NCI-H2171 treated with DMSO at 0.1 percent for 48 hours (cell line): Measurements from ENCODE around the gene RTBDN.

Experiments used
- DNase-seq: peaks from one replicate; lab custom pipeline; 2025; lab: John Stamatoyannopoulos, UW

Gene RTBDN

DNA sequence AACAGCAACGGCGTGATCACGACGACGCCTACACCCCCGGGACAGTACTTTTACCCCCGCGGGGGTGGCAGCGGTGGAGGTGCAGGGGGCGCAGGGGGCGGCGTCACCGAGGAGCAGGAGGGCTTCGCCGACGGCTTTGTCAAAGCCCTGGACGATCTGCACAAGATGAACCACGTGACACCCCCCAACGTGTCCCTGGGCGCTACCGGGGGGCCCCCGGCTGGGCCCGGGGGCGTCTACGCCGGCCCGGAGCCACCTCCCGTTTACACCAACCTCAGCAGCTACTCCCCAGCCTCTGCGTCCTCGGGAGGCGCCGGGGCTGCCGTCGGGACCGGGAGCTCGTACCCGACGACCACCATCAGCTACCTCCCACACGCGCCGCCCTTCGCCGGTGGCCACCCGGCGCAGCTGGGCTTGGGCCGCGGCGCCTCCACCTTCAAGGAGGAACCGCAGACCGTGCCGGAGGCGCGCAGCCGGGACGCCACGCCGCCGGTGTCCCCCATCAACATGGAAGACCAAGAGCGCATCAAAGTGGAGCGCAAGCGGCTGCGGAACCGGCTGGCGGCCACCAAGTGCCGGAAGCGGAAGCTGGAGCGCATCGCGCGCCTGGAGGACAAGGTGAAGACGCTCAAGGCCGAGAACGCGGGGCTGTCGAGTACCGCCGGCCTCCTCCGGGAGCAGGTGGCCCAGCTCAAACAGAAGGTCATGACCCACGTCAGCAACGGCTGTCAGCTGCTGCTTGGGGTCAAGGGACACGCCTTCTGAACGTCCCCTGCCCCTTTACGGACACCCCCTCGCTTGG lies 42.1 kb downstream of the RTBDN start:
- DNase-seq = peak; percentile 79

DNA sequence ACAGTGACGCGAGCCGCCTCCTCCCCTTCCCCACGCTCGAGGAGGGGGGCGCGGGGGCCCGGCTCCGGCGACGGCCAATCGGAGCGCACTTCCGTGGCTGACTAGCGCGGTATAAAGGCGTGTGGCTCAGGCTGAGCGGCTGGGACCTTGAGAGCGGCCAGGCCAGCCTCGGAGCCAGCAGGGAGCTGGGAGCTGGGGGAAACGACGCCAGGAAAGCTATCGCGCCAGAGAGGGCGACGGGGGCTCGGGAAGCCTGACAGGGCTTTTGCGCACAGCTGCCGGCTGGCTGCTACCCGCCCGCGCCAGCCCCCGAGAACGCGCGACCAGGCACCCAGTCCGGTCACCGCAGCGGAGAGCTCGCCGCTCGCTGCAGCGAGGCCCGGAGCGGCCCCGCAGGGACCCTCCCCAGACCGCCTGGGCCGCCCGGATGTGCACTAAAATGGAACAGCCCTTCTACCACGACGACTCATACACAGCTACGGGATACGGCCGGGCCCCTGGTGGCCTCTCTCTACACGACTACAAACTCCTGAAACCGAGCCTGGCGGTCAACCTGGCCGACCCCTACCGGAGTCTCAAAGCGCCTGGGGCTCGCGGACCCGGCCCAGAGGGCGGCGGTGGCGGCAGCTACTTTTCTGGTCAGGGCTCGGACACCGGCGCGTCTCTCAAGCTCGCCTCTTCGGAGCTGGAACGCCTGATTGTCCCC lies 42.9 kb downstream of the RTBDN start, which contains the start of gene JUNB:
Gene JUNB (plus strand): TSS at position 142 of the 706 bp plus-strand sequence. CDS start 286 bp downstream, at position 428.
- DNase-seq = peak; percentile 83

DNA sequence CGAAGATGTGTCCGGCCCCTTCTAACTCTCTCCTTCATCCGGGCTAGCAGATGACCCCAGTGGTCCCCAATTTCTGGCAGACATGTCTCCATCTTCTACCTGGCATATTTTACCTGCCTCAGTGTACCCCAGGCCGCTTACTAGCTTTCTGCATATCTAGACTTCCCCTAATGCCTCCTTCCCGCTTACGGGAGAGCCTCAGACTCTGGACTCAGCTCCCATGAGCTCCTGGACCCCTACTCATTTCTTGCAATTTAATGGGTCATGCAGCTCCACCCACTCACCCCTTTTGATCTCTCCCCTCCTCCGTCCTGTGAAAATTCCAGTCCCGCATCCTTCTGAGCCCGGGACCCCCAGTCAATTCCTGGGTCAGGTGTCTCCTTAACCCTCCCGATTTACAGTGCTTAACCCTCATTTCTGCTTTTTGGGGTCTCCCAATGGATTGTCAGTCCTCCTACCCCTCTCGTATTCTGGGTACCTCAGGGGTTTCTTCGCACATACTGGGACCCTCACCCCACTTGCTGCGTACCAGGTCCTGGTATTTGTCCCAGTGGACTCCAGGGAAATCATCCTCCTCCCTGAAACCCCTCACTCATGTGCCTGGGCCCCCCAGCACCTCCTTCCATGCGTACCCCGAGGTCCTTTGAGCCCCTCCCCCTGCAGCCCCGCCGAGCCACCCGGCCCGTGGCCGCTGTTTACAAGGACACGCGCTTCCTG lies 43.6 kb downstream of the RTBDN start:
- peak; percentile 10 for DNase-seq

DNA sequence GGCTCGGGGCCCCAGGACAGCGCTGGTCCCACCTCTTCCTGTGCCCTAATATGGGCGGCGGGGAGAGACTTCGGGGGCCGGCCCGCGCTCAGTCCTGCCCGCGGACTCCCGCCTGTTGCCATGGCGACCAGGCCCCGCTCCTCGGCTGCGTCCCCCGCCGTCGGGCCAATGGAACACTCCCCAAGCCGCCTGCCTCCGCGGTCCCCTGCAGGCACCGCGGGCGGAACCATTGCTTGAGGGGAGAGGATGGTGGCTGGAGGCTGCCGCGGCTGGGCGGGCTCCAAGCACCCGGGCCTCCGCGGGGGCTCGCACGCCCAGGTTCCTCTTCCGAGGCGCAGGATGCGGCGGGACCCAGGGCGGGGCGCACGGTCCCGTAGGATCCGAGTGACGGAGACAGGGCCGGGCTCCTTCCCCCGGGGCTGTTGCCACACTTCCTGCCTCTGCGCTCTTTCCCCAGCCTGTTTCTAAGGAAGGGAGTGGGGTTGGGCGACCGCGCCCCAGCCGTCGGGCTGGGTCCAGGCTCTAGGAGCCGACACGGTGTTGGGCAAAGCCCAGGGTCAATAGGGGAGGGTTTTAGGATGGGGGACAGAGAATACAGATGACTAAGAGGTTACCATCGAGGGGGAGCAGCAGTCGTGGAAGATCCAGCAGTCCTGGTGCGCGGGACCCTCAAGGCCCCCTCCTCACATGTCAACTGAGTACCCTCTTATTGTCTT lies 44.3 kb downstream of the RTBDN start:
- DNase-seq = peak; percentile 82

DNA sequence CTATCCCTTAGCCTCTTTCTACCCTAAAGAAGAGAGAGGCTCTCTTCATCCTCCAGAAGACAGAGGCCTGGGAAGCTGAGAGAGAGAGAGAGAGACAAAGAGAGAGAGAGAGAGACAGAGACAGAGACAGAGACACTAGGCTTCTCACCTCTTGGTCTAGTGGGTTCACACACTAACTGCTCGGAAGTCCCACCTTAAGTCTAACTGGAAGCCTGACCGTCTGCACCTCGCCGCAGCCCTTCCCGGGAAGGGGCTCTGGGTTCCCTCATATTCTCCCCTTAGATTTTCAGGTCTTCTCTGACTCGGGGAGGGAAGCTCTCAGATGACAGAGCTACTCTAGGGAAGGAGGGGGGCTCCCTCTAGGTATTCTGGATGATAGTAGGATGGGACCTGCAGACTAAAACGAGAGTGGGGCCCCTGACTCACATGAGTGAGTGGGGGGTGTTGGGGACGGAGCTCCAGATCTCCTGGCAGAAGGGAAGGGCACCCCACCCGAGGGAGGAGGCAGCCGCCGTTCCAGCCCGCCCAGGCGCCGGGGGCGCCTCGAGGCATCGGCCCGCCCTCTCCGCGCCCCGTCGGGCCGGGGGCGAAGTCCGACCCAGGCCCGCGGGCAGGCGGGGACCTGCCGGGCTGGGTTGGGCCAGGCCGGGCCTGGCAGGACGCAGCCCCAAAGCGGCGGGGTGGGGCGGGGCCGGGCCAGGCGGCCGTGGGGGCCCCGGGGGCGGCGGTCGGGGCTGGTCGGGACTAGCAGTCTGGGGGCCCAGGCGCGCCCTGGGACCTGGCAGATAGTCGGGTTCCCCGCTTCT lies 45.1 kb downstream of the RTBDN start:
- peak; percentile 52 for DNase-seq

DNA sequence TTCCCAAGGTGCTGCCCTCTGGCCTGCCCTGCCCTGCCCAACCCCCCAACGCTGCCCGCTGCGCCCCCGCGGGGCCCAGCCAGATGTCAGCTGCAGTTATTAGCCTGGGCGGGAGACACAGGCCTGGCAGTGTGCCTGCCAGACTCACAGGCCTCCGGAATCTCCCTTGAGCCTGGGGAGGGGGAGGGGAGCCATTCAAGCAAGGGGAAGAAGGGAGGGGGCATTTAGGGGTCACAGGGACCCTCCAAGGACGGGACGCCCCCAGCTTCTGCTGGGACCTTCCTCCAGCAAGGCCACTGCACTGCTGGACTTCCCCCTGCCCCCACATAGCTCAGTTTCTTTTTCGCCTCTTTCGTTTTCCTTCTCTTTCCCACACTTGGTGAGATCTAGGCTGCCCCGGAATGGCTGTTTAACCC lies 45.7 kb downstream of the RTBDN start:
- DNase-seq = peak; percentile 65

DNA sequence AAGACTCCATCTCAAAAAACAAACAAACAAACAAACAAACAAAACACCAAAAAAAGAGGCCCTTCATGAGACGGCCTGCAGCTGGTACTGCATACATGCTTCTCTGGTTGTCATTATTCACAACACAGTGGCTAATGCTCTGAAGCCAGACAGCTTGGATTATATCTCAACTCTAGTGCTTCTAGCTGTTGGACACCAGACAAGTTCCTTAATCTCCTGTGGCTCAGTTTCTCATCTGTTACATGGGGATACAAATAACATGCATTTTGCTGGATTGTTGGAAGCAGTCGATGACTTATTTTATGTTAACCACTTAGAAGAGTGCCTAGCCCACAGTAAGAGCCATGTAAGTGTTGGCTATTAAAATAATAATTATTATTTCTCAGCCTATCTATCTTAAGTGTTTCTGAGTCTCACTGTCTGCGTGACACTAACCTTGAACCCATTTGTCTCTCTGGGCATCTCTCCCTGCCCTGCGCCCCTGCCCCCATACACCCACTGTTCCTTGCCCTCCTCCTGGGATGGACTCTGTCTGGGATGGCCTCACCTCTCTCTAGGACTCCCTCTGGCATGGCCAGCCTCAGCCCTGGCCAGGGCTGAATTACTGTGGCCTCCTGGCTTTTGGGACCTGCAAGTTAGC lies 46.2 kb downstream of the RTBDN start:
- DNase-seq = no peak

DNA sequence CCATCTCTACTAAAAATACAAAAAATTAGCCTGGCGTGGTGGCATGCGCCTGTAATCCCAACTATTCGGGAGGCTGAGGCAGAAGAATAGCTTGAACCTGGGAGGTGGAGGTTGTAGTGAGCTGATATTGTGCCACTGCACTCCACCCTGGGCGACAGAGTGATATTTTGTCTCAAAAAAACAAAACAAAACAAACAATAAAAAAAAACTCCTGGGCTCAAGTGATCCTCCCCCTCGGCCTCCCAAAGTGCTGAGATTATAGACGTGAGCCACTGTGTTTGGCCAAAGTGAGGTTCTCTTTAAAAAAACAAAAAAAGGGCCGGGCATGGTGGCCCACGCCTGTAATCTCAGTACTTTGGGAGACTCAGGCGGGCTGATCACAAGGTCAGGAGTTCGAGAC lies 46.9 kb downstream of the RTBDN start:
- DNase-seq = no peak

DNA sequence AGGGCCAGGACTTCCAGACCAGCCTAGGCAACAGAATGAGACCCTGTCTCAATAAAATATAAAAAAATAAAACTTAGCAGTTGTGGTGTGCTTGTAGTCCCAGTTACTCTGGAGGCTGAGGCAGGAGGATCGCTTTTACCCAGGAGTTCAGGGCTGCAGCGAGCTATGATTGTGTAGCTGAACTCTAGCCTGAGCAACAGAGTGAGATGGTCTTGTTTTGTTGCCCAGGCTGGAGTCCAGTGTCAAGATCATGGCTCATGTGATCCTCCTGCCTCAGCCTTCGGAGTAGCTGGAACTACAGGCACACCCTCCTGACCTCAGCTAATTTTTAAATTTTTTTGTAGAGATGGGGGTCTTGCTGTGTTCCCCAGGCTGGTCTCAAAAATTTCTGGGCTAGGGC lies 47.4 kb downstream of the RTBDN start:
- DNase-seq = no peak

DNA sequence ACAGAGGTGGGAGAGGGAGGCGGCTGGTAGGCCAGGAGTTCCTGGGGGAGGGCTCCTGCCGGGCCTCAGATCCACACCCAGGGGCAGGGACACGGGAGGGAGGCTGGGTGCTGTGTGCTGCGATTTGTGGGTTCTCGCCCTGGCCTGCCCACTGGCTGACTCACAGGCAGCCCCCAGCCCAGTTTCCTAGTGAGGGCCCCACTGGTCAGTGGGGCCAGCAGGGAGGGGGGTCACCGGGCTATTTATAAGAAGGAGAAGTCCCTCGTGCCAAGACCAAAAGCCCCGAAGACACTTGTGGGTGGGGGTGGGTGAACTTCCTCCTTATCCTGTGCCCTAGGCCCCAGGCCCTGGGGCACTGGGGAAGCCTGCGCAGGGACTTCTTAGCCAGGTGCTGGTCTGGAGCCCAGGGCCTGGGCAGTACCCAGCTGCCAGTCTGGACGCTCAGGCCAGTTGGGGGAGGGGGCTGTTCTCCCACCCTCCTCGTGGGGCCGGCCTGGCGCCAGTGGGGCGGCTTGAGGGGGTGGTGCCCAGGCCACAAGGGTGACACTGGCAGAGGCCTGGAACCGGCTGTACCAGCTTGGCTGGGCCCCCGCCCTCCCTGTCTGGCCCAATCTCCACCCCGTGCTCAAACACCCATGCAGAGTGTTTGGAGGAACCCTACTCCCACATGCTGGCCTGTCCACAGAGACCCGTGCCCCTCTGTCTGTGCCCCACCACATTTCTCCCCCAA lies 48.1 kb downstream of the RTBDN start:
- no peak for DNase-seq

DNA sequence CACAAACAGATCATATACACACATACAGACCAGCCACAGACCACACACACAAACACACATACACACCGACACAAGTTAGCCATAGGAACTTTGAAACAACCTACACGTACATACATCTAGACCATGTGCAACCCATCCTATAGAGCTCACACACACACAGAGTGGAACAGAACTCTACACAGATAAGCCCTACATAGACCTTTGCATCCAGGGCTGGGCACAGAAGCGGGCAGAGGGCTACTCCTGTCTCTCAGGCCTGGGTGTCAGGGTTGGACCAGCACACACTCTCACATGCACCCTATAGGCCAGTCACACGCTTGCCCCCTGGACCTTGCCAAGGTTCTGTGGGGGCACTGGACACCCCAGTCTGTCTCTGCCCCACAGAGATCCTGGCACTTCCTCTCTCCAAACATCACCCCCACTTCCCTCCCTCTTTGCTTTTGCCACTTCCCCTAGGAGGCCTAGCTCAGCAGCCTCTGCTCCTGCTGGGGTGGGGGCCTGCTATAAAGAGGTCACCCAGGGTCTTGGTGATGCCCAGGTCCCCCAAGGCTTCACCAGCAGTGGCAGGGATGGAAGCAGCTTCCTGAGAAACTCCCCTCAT lies 48.8 kb downstream of the RTBDN start:
- no peak for DNase-seq

DNA sequence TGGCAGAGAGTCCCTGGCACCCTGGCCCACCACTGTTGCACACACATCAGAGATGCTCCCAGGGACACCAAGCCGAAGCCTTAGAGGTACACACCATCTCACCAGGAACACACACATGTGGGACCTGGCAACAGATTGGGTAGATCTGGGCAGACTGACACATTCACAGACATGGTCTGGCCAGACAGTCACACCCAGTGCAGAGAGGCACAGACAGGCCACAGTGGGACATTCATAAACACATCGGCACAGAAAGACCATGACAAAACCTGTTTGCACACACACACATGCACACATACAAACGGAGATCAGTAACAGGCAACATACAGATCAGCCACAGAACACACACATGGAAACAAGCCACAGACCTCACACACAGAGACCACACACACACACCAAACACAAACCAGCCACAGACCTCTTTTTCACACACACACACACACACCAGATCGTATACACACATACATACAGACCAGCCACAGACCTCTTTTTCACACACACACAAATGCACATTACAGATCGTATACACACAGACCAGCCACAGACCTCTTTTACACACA lies 49.4 kb downstream of the RTBDN start:
- no peak for DNase-seq

DNA sequence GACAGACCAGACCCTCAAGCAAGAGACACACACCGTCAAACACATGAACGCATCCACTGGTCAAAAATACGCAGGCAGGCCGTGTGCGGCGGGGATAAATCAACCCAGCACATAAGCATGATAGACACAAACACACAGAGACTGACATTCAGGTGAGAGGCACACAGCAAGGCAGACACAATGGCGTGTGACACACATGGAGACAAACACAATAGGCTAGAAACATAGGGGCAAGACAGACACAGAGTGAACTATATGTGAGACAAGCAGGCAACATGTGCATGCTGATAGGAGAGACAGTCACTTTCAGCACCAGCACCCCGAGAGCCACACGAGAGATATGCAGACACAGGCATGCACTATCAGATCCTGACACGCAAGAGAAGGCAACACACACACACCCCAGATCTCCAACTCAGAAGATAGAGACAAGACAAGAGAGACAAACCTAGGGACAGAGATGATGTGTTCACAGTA lies 49.9 kb downstream of the RTBDN start:
- DNase-seq = no peak

DNA sequence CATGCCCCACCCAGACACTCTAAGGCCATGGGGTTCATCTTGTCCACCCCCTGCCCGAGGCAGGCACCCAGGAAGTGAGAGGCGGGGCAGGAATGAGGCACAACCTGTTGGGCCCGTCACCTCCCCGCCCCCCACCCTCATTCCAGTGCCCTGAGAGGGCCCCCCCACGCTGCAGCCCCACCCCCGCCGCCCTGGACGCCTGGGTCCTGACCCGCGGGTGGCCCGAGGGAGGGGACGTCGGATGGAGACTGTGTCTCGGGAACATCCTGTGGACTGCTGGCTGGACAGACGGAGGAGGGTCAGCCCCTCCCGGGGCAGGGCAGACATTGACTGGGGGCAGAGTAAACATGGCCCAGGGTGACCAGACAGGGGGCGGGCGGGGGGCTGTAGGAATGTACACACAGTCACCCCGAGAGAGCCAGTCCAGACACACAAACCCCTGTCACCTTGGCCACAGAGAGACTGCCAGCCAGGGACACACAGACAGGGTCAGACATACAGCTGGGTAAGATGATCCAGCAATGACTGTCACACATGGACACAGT lies 50.5 kb downstream of the RTBDN start:
- DNase-seq = no peak

DNA sequence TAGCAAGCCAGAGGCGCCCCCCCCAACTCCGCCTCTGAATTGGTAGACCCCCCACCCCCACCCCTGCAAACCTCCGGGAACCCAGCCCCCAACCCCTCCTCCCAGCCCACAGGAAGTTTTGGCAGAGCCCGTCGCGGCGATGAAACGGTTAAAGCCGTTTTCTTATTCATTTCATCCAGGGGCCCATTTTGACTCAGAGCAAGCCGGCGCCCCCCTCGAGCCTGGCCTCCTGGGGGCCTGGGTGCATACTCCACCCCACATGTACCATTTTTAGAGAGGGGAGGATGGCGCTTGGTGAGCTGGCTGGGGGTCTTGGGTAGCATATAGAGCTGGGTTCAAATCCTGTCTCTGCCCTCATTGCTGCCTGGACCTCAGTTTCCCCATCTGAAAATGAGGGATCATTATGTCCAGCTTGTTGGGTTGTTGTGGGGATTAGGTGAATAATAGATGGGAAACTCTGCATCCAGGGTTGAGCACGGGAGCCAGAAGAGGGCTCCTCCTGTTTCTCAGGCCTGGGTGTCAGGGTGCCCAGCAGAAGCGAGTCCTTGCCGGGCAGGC lies 51.0 kb downstream of the RTBDN start:
- DNase-seq = no peak

DNA sequence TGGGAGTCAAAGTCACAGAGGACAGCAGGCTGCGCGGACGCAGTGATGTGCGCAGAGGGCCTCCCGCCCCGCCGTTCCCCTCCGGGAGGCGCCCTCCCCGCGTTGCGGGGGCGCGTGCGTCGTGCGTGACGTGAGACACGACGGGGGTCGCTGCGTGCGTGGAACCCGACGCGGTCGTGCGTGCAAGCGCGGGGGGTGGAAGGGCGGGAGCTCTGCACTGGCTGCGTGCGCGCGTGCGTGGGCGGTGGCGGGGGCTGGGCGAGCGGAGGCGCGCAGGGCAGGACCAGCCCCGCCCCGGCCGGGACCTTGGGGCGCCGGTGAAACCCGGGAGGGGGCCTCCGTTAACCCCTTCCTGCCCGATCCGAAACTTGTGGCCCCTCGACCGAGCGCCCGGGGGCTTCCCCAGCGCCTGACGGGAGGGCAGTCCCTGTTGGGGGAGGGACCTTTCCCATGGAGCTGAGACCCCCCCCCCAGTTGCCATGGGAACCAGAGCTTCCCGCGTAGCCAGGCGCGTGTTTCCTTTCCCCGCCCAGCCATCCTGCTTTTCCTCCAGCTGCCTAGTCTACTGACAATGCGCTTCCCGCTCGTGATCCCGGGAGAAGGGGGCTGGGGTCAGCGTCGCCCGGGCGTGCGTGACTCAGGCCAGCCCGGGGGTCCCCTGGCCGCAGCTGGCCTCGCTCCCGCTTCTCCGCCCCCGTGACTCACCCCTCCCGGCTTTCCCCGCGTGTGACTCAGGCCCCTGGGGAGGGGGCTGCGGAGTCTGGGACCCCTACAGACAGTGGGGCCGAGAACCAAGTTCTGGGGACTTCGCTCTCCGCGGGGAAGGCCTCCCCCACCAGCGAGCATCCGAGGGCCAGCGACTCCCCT lies 51.7 kb downstream of the RTBDN start:
- peak; percentile 79 for DNase-seq

DNA sequence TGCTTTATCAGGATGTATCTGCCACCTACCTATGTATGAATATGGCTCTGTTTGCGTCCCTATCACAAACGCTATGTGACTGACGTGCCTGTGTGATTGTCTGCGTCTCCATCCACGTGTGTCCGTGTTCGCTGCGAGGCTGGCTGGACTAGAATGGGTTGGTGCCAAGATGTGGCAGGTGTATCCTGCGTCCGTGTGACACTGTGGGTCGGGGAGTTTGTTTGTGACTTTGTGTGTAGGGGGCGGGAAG lies 52.3 kb downstream of the RTBDN start:
- DNase-seq = no peak
